GM18909 (cell line): ENCODE results near the gene PLCXD3.
"Not testable (repeated sequence)": the region's sequence is repeated elsewhere in the genome, so short reads cannot be mapped to it uniquely, and the experiment has no call there.

ENCODE experiments used
- ATAC-seq: cut with Tn5 transposase; IDR thresholded peaks from one replicate; pipeline ENCODE4 v1.9.1; 2021; ENCODE audit warnings: mild to moderate bottlenecking; ENCODE audit not compliant: unreplicated experiment, poor library complexity

PLCXD3 gene

DNA sequence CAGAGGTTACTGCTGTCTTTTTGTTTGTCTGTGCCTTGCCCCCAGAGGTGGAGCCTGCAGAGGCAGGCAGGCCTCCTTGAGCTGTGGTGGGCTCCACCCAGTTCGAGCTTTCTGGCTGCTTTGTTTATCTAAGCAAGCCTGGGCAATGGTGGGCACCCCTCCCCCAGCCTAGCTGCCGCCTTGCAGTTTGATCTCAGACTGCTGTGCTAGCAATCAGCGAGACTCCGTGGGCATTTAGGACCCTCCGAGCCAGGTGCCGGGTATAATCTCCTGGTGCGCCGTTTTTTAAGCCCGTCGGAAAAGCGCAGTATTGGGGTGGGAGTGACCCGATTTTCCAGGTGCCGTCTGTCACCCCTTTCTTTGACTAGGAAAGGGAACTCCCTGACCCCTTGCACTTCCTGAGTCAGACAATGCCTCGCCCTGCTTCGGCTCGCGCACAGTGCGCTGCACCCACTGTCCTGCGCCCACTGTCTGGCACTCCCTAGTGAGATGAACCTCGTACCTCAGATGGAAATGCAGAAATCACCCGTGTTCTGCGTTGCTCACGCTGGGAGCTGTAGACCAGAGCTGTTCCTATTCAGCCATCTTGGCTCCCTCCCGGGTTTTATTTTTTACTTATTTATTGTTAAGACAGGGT, 16.8 kb downstream of the PLCXD3 start:
- not testable (repeated sequence) for ATAC-seq

DNA sequence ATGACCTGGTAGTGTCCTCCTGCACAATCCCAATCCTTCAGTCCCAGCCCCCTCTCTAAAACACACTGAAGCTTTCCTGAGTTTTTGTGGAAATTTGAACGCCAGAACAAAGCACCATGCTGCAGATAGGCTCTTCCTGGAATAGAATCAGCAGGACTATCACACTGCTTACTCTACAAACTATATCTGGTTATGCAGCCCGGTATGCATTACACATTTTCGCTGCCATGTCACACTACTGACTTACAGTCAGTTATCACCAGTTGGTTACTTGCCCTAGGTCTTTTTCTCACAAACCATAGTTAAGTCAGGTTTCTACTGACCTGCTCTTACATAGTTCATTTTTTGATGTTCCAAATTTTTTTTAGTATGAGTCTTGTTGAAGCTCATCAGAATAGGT, 24.9 kb downstream of the PLCXD3 start:
- ATAC-seq, result no peak

DNA sequence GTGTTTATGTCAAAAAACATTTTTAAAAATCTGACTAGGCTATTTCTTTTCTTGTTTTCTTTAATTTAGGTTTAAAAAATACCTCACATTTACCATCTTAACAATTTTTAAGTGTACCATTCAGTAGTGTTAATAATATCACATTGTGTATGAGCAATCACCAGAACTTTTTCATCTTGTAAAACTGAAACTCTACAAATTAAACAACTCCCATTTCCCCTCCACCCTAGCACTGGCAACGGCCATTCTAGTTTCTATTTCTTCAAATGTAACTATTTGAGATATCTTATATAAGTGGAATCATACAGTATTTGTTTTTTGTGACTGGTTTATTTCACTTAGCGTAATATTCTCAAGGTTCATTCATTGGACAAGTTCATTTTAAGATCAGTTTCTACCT, 27.7 kb downstream of the PLCXD3 start:
- ATAC-seq, result peak; percentile 70

DNA sequence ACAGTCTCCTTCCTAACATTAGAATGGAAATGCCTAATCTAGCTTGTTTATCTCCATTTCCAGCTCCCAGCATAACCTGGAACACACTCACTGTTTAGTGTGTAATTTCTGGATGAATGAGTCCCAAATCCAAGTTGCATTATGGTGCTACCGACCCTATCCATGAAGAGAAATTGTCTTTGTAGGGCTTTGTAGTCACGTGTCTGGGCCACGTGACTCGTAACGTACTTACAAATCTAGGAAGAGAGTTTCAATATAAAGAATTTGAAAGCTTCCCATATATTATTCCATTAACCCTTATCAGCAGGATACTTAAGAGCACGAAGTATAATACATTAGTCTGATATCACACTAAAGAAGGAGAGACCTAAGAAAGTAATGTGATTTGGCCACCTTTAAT, 28.2 kb downstream of the PLCXD3 start:
- ATAC-seq, result no peak

DNA sequence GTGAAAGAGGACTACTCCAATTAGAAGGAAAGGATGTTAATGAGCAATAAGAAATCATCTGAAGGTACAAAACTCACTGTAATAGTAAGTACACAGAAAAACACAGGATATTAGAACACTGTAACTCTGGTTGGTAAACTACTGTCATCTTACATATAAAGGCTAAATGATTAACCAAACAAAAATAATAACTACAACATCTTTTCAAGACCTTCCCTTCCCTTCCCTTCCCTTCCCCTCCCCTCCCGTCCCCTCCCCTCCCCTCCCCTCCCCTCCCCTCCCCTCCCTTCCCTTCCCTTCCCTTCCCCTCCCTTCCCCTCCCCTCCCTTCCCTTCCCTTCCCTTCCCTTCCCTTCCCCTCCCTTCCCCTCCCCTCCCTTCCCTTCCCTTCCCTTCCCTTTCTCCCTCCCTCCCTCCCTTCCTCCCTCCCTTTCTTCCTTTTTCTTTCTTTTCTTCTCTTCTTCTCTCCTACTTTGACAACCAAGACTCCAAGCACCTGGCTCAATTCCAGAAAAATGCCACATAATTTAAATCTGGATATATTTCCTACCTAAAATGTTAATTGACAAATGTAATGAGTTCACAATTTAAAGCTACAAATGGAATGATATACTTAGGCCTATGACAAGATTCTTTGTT, 38.7 kb downstream of the PLCXD3 start:
- ATAC-seq, result not testable (repeated sequence)

DNA sequence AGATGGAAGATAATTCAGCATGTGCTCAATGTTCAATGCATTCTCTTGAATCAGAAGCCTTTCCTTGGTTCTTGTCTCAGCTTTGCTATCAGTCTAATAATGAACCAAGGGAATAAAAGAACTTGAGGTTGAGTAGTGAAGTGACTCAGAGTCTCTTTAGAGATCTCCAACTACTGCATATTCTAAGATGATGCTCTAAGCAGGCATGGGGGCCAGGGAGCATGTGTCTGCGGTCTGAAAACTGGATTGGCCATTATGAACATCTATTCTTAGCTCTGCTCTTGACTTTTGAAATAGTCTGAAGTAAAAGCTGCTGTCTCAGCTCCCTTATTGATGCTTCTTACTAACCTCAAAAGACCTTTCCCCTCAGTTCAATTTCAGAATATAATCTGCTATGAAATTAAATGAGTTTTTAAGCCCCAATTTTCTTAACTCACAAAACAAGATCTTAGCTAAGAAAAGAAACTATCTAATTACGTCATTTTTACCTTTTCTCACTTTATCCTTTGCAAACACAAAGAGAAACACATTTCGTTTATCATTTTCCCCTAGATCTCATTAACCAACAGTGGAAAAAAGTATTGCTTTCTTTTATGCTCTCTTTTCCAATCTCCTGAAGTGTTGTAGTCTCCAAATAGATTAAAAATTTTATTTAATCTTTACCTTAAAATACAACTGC, 44.8 kb downstream of the PLCXD3 start:
- no peak for ATAC-seq

DNA sequence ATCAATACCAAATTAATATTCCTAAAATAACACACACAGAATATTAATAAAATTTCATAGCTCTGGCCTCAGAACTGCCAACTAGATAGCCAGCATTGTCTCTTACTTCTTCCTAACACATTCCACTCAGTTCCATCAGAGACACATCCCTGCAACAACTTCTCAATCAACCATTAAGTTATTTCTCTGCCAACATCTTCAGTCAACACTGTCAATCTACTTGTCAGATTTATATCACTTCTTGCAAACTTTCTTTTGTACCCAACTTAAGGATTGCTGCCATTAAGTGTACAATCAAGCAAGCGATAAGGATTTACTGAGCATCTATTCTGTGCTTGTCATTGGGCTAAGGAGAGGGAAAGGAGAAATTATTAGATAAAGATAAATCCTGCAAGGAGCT, 50.8 kb downstream of the PLCXD3 start:
- no peak for ATAC-seq

DNA sequence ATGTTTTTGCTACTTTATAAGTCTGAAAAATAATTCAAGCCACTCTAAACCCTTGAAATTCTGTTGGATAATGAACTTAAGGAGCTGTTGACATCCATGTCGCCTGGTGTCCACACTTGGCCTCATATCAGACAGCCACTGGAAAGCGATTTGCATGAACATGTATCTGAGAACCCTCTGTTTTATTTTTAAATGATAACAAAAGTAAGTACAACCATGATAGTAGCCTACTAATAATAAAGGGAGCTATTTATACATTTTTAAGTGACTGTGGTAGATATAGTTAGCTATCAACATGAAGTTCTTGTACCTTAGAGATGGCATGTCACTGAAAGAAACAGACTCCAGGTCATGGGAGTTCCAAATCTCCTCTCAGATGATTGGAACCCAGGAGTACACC, 53.3 kb downstream of the PLCXD3 start:
- ATAC-seq, result no peak

DNA sequence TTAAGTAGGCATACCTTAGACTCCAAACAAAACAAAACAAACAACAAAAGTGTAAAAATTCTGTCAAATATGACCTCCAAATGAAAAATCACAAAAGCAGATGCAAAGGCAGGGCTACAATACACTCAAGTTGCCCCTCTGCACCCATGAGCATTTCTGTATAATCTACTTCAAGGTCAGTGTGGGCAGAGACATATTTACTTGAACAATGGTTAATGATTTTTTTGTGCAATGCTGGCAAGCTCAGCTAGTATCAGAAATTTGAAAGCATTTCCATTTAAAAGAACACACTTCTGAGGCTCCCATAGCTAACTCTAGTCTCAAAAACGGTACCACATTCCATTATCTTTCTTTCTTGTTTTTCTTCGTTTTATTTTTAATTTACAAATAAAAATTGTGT, 57.9 kb downstream of the PLCXD3 start:
- ATAC-seq, result no peak

DNA sequence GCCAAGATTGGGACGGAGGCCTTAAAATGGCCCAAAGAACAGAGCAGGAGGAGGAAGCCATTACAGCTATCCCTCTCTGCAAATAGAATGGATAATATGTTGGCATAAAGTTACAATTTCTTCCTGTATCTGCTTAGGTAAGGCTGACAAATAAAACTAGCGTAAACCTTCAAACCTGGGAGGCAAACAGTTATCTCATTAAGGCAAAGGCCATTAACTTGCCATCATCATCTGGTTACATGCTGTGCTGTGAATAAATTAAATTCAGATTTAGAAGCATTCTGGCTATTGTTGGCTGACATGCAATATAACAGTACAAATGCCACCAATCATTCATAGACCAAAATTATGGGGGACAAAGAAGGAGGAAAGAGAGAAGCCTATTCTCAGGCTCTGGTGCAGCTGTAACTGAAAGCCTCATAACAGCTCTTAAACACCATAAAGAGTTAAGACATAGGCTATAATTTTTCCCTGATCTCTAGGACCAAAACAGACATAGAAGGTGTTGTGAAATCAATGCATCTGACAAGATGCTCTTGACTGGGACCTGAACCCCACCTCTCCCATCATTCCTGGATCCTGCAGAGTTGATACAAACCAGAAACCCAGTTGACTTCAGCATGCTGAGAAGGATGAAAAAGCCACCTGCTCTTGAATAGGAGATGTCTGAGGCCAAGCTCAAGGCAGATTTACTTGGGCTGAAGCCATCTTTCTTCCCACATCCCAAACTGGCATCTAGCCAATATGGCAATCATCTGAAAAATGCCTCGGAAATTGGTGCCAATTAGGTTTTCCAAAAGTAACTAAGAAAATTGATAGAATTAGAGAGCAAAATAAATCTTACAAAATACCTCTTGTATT, 62.5 kb downstream of the PLCXD3 start:
- ATAC-seq, result no peak

DNA sequence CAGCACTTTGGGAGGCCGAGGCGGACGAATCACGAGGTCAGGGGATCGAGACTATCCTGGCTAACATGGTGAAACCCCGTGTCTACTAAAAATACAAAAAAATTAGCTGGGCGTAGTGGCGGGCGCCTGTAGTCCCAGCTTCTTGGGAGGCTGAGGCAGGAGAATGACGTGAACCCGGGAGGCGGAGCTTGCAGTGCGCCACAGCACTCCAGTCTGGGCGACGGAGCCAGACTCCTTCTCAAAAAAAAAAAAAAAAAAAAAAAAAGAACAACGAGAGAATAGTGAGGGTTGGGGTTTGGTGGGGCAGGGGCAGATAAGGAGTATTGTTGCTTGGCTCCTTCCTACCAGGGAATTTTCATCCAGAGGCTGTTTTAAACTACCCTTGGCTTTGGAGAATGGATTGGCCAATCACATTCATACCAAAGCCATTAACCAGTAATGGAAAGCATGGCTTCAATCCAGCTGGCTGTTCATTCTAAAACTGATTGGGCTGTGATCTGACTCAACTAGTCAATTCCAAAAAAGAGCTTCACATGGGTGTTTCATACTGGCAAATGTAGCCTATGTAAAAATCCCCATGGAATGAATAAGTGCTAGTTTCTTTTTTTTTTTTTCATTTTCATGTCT, 64.4 kb downstream of the PLCXD3 start:
- no peak for ATAC-seq

DNA sequence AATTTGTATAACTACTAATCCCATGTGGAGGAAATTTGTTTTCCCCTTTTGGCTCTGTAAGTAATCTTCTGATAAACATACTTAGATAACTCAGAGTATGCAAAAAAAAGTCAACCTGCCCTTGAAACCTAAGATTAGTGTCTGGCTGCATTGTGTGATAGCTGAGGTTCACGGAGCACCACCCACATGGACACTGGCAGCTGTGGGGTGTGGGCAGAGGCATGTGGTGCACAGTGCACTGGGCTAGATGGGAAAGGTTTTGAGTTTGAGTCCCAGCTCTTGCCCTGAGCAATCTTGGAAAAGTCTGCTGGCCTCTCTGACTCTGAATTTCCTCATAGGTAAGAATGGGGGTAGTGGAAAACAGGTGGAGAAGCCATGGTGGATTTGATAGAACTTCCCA, 75.1 kb downstream of the PLCXD3 start:
- no peak for ATAC-seq

DNA sequence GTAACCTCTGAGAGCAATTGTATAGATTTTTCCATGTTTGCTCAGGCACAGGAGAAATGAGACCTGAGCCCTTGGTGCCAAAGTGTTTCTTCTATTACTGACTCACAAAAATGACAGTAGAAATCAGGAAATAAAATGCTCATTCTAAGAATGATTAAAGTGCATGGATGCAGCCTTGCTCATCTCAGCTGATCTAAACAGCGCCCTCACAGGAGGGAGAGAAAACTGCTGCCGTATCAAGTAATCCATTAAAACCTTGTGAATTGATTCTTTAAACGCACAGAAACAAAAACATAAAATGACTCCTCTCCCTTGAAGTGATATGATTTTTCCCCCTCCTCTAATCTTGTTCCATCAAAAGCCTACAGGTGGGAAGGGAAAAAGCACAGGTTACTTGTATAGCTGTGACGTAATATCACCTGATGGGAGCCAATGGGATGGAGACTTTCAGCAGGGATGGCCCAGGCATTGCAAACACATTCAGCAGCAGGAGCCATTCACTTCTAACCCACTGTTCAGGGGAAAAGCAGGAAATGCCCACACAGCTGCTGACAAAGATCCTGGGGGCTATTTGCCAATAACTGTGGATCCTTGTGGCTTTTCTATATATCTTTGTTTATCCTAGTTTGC, 76.7 kb downstream of the PLCXD3 start:
- ATAC-seq, result no peak

DNA sequence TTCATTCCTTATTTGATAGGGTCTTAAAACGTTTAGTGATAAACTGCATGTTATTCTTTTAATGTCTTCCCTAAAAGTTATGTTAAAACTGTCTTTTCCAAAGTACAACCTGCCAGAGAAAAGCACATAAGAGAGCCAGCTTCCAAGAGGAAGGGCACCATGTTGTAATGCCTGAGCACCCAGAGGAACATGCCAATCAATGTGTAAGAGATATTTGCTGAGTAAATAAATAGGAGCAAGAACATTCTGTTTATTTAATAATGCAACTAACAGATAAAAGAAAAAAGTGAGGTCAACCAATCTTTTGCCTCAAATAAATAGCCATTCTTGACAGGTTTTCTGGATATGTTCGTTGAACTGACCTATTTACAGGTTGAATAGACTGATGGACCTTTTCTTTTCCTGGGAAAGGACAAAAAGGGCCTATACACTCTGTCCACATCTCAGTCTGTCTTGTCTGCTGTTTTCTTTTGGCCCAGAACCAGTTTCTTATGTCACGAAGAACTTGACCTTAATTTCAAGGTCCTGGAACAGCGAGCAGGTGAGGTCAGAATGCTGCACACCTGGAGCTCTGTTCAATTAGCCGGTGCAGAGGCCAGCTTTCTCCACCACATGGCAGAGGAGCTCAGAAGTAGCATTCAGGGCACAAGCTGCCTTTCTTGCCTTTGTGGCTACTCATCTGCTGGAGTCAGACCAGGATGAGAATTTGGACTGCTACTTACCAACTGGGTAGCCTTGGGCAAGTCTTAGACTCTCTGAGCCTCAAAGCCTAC, 77.7 kb downstream of the PLCXD3 start:
- no peak for ATAC-seq

DNA sequence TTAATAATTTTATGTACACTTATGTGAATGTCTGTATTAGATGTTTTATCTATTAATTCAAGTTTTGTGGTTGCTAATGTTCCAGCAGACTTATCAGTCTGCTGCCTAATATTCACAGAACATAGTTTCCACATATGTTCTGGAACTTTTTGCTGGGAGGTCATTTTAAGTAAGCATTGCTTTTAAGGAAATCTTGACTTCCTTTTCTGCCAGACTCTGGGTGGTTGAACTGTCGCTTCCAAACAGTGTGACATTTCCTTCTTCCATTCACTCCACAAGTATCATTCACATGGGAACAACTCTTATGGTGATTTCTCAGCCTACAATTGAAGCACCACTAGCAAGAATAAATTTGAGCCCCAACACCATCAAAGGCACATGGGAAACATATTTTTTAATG, 82.9 kb downstream of the PLCXD3 start:
- no peak for ATAC-seq

DNA sequence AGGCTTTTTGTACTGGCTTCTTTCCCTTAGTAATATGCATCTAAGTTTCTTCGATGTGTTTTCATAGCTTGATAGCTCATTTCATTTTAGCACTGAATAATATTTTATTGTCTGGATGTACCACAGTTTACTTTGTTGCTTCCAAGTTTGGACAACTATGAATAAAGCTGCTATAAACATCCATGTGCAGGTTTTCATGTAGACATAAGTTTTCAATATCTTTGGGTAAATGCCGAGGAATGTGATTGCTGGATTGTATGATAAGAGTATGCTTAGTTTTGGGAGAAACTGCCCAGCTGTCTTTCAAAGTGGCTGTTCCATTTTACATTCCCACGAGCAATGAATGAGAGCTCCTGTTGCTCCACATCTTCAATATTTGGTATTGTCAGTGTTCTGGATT, 84.7 kb downstream of the PLCXD3 start:
- ATAC-seq, result no peak

DNA sequence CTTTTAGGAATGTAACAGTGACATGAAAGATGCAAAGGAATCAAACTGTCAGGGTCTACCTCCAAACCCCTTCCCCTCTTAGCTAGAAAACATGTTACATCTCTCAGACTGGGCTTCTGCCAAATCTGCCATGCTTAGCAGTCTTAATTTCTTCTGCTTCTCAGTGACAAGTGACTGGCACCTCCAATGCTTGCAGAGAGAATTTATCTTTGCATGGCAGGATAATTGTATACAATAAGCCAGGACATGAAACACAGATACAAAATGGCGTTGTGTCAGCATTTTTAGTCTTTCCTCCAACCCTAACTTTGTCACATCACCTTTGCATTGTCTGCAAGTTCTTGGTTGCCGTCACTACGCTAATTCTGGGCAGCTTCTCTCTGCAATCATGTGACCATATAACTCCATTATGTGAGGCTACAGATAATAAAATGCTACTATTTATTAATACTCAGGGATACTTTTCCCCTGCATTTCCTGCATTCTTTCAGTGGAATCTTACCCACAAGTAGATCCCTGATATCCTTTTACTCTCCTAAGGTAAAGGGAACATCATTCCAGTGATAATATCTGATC, 89.8 kb downstream of the PLCXD3 start:
- ATAC-seq, result no peak

DNA sequence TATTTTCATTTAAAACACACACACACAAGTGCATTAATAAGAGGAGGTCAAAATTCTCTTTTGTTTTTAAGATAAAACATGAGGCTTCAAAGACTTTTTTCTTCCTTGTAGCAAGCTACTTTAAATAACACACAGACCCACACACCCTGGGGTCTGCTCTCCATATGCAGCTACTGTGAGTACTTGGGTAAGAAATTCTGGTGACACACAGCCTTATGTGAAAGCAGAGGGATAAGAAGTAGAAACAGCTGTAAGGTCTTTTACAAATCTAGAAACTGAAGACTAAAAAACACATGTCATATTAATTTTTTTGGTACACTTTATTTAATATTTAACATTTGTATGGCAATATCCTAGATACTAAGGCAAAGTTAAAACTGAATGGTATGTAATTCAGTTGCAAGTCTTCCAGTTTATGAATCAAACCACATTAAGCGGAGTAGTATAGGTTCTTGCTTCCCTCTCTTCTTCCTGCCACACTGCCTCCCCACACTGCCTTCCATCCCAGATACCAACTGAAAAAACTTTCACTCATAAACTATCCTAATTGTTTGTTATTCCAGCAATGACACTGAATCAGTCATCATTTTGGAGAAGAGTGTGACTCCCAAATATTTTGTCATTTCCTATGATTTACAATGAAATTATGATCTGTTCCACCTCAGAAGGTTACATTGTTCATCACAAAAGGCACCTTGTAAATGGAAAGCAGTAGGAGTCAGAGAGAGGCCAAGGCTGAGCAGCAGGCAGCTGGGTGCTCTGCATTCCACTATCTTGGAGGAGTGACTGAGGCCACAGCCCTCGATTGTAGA, 92.0 kb downstream of the PLCXD3 start:
- no peak for ATAC-seq
